Caki2 (cell line): ENCODE results near the gene TSPAN2. TPM values are rescaled to one million over a fixed set of nuclear protein-coding genes. Genes with fewer than 3 reads are reported as not detected.
A peak's percentile ranks its signal among the peaks of the same experiment; 100 is the strongest.

Experiments
- DNase-seq: peaks from one replicate; pipeline ENCODE4 v3.0.0-alpha.2; 2015; ENCODE audit warnings: low read depth
- in situ Hi-C: cut with HindIII; loops from 2 replicates; pipeline ENCODE4 v1.10.0; 2016; ENCODE audit warnings: low sequenced_read_pairs, low pct_unique_long_range_greater_than_20kb, mixed read lengths
- total RNA-seq: library from RNA; depleted of rRNA; stranded (reverse); fragments of >200 nt; shearing (Covaris generic); gene quantifications from 2 replicates; pipeline ENCODE4 v1.2.3, GENCODE V29; 2014; ENCODE audit warnings: low replicate concordance; rRNA removed

Gene TSPAN2
- 6.0 and 11.5 TPM in 2 replicates for total RNA-seq

DNA sequence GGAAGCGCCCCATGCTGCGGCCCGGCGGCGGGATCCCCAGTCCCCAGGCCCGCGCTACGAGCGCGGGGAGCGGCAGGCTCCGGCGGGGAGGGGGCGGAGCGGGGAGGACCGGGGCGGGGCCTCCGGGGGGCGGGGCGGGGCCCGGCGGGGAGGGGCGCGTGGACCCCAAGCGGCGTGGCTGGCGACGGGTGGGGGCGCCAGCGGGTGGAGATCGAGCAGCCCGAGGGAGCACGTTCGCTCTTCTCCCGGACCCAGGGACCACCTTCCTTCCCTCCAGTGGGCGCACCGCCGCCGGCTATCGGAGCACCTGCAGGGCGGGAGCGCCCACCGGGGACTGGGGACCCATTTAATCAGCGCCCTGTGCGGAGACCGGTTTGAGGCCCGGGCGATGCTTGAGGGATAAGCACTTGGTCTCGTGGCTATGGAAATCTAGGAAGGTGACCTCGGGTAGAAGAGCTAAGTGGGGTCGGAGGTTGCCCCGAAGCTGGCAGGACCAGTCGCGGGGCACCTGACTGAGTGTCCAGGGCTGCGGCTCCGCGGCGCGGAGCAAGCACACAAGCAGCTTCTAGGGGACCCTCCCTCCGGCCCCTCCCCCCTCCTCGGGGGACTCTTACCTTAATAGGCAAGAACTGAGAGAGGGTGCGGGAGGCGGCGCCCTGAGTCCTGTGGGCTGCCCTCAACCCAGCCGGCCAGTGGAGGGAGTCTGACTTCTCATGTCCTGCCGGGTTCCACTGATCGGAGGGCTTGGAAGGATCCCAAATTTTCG is at the start of gene TSPAN2:
TSPAN2 (minus strand) TSS at position 84 of the 766 bp plus-strand sequence; CDS start at position 13, 71 bp downstream.
- in situ Hi-C loops: no loop called here
- DNase-seq: peak; percentile 38

DNA sequence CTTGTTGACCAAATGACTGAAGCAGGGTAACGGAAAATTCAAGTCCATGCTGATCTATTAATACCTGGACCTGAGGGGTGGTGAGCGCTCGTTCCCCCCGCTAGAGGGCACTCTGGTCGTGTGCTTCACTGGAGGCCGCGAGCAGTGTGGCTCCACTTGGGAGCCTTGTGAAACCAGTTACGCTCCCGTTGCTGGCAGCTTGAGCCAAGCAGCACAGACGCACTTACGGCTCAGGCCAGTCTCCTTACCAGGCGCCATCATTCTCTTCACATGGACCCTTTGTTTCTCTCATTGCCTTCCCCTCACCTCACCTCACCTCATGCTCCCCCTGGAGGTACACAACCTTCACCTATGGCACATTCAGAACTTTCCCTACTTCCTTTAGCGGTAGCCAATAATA is 49.7 kb upstream of the TSPAN2 start:
- in situ Hi-C loops: no loop called here
- DNase-seq: peak; percentile 59

DNA sequence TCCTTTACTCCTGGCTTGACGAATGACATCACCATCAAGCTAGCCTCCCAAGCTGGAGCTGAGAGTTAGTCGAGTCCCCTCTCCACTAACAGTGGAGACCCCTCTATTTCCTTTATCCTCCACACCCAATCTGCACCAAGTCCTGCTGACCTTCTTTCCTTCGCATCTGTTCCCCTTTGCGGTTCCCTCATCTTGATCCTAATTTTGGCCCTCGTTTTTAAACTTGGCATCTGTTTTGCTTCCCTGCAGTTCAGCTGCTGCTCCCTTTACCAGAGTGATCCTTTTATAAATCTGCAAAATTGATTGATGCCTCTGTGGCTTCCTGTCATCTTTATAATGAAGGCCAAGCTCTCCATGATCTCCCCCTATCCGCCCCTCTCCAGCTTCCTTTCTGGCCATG is 49.0 kb upstream of the TSPAN2 start:
- no peak for DNase-seq
- in situ Hi-C loops: no loop called here

DNA sequence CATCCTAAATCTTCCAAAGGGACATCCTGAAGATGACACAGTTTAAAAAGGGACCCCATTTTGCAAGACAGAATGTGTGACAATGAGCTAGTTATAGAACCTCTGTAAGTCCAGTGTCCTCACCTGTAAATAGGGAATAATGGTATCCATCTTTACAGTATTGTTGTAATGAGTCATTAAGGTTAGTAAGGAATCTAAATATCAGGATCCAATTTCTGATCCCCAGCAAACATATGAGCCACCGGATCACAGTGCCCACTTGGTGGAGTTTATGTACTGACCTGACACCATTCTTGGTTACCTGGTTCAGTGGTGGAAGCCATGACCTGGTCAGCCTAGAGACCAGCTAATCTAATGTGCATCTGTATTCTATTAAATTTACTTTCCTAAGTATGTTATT is 47.9 kb upstream of the TSPAN2 start:
- no peak for DNase-seq
- in situ Hi-C loops: no loop called here

DNA sequence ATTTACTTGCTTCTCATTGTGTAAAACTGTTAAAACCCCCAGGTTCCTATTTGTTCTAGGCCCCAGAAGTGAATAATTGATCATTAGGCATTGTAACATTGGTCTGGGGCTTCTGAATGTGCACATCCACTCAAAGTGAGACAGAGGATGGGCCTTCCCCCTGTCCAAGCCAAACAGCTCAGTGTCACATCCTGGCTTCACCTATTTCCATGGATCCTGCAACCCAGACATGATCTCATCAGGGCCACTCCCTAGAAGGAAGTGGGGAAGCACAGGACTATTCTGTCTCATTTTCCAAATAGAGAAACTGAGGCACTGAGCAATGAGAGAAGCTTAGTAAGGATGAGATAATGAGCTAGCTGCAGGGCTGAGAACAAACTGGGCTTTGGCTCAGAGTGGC is 47.4 kb upstream of the TSPAN2 start:
- no peak for DNase-seq
- in situ Hi-C loops: no loop called here

DNA sequence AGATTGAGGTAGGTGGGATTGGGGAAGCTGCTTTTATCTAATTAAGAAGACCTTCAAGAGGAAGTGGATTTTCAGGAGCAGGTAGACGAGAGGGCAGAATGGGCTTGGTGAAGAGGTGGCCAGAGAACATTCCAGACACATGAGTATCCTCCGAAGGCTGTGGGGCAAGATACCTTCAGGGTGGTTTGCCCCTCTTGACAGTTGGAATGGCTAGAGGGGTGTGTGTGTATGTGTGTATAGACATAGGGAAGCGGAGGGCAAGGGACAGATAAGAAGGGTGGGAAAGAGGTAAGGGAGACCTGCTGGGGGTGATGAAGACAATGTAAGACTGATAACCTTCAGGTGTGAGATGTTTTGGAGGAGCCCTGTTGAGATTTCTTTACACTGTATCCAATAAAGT is 46.8 kb upstream of the TSPAN2 start:
- in situ Hi-C loops: no loop called here
- DNase-seq: no peak

DNA sequence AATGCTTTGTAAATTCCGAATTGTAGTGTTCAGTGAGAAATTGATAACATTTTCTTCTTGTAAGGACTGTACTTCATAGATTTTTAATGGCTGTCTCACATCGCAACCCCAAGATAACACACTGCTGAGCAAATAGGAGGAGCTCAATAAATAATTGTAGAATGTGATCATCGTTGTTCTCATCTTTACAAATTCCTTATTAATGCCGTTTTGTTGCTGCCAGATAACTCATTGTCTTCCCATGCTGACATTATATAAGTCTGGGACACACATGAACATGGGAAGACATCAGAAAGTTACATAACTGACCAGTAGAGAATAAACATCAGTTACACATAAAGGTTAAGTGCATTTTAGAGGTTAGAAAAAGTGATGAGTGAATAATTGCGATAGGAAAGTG is 46.4 kb upstream of the TSPAN2 start:
- in situ Hi-C loops: no loop called here
- no peak for DNase-seq

DNA sequence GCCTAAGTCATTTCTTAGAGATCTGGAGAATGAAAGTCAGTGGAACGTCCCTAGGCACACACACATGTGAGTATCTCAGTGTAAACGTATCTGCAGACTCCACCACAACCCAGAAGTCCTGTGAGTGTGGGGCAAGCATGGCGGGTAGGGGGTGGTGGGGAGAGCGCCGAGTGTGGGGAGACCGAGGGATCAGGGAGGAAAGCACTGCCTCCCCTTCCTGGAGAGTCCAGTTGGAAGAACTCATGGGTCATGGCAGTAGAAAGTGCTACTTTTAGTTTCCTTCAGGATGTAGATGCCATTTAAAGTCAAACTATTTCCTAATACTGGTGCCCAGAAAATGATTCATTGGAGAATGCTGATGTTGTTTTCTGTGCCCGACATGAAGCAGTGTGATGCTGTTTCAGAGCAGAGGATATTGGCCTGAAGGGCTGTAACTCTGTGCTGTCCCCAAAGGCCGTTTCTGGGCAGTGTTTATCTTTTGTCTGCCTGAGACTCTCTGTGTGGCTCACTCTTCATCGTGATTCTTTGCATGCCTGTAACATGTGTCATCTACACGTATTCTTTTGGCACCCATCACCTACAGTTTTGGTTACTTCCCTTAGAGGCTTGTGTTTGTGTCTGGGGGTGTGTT is 45.7 kb upstream of the TSPAN2 start:
- in situ Hi-C loops: no loop called here

DNA sequence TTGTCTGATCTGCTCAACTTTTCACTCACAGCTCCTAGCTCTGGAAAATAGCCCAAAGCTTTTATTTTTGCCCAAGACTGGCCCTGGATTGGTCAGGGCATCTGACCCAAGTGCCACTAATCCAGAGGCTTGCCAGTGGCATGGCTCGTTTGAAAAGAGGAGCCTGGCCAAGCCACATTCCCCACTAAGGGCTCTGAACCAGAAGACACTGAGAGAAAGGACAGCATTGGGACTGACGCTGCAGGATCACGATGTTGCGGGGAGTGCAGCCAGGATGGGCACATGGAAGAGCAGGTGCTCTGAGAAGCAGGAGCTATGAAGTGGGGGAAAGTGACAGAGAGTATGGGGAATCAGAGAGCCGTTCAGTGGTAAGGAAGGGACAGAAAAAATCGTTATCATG is 44.9 kb upstream of the TSPAN2 start:
- in situ Hi-C loops: no loop called here
- DNase-seq: no peak

More for the DNA sequence above, 45.7 kb upstream of the TSPAN2 start:
- peak; percentile 40 for DNase-seq

DNA sequence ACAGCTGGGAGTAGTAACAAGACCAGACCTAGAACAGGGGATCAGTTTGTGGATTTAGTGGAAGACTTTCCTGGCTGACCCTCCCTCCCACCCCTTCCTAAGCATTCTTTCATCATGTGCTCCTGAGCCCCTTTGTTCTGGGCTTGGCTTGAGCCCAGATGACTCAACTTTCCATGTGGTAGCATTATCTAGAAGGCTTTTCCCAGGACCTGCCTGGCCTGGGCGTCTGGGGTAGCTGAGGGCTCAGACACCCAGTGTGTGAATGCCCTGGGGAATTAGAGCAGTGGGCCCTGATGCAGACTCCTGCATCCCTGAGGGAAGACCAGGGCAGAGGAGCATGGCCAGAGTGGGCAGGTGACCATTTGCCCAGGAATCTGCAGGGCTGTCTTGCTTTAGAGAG is 44.1 kb upstream of the TSPAN2 start:
- no peak for DNase-seq
- in situ Hi-C loops: no loop called here

DNA sequence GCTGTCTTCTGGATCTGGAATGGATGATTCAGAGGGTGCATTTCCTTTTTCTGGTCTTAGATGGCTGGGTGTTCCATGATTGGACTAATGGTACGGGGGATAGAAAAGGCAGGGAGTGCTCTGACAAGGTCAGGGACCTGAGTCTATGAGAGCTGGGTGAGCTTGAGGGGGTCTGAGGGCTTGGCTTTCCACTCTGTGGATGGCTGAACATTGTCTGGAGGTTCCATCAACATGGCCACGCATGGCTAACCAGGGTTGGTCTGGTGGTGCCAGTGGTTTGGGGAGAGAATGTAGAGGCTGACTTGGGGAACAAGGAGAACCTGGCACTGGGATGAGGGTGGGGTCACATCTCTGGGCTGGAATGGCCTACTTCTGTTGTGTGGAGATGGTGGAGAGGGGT is 41.5 kb upstream of the TSPAN2 start:
- no peak for DNase-seq
- in situ Hi-C loops: no loop called here

DNA sequence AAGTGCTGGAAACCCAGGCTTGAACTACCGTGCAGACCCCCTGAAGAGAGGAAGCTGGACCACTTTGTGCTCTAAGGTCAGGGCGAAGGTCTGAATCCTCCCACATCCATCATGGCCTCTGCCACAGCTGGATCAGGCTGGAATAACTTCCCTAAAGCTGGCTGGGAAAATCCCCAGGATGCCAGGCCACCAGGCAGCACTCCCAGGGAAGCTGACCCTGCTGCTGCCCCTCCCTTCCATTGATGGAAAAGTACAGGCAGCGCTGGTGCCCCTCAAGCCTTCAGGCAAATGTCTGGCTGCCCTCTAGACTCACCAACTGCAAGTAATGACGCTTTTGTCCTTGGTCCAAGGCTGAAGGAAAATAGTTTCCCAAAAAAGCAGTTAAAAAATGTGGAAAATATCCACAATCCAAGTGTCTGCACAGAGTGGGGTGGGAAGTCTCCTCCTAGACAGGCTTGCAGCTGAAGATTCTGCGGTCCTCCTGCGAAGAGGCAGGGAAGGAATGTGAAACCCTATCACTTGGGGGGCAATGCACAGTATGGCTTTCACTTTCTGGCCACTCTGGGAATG is 39.9 kb upstream of the TSPAN2 start:
- in situ Hi-C loops: no loop called here

DNA sequence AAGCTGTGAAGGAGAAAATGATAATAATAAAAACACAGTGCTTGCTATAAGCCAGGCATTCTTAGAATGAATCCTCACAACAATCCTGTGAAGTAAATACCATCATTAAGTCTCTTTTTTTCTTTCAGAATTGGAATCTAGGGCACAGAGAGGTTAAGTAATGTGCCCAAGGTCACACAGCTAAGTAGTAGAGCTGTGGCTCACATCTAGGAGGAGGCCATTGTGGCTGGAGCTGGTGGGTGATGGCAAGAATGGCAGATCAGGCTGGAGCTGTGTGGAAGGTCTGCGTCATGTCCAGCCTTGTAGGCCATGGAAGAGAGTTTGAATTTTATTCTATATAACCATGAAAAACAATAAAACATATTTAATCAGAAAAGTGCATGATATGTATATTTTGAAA is 38.2 kb upstream of the TSPAN2 start:
- DNase-seq: no peak
- in situ Hi-C loops: no loop called here

More for the DNA sequence above, 39.9 kb upstream of the TSPAN2 start:
- no peak for DNase-seq

DNA sequence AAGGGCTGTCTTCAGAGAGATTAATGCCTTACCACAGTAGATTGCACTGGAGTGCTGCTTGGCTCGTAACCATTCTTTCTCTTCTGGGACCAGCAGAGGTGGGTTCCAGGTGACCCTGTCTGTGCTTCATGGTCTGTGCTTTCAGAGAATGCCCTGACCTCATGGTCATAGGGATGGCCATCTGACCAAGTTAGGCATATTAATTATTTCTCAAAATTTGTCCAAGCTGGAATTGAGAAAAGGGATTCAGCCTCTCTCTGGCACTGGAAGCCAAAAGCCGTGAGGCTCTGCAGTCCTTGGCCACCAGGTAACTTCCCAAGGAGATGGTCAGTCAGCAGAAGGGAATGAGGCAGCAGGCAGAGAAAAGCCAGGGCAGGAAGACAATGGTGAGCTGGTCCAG is 37.2 kb upstream of the TSPAN2 start:
- in situ Hi-C loops: no loop called here
- DNase-seq: no peak

DNA sequence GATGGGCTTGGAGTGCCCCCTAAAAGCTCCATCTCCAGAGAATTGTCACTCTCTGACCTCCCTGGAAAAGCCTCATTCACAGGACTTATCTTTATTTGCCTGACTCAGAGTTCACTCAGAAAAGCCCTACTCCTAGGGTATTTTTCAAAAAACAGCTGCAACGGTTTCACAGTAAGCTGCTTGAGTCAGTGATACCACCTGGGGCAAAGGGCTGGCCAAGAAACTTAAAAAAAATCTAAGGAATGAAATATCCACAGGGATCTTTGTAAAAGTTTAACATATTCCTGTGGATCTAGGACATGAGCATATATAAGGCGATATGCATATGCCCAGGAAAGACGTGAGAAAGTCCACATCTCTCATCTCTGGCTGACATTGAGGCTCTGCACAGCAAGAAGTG is 33.8 kb upstream of the TSPAN2 start:
- DNase-seq: no peak
- in situ Hi-C loops: no loop called here

DNA sequence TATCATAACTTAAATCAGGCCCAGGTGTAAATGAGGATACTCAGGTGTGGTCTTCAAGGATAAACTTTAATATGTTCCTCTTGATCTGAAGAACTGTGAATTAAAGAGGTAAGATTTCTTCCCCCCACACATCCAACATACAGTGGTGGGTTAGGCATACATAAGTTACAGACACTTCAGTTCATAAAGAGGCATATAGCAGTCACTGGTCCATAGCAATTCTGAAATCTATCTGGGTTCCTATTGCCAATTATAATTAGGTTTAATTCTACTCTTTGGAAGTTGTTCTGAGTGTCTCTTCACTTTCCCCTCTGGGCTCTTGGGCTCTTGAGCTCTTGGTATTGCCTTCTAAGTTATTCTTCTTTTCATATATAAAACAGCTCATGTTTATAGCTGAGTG is 32.5 kb upstream of the TSPAN2 start:
- in situ Hi-C loops: no loop called here
- DNase-seq: no peak

DNA sequence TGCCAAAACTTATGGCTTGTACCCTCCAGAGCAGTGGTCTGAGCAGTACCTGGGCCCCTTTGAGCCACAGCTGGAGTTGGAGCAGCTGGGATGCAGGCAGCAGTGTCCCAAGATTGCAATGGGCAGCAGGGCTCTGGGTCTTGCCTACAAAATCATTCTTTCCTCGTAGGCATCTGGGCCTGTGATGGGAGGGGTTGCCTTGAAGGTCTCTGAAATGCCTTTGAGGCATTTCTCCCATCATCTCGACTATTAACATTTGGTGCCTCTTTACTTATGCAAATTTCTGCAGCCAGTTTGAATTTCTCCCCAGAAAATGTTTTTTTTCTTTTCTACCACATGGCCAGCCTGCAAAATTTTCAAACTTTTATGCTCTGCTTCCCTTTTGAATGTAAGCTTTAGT is 31.0 kb upstream of the TSPAN2 start:
- DNase-seq: no peak
- in situ Hi-C loops: no loop called here

DNA sequence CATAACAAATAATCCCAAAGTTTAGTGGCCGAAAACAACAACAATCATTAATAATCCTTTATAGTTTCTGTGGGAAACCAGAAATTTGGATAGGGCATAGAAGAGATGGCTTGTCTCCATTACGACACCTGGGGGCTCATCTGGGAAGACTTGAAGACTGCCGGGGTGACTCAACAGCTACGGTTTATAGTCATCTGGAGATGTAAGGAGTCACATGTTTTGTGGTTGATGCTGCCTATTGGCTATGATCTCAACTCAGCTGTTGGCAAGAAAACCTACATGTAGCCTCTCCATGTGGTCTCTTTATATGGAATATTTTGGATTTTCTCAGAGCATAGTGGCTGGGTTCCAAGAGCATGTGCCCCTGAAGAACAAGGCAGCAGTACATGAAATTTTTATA is 29.3 kb upstream of the TSPAN2 start:
- no peak for DNase-seq
- in situ Hi-C loops: no loop called here

DNA sequence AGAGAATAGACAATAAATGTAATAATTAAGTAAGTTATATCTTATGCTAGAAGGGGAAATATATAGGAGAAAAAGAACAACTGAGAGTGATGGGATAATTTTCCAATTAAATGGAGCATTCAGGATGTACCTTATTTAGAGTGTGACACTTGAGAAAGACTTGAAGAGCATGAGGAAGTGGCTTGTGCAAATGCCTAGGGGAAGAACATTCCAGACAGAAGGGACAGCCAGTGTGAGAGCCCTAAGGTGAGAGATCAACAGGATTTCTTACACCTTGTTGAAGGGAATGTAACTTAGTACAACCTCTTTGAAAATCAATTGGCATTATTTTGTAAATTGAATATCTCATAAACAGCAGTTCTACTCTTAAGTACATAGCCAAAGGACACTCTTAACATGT is 28.8 kb upstream of the TSPAN2 start:
- in situ Hi-C loops: no loop called here
- DNase-seq: no peak

DNA sequence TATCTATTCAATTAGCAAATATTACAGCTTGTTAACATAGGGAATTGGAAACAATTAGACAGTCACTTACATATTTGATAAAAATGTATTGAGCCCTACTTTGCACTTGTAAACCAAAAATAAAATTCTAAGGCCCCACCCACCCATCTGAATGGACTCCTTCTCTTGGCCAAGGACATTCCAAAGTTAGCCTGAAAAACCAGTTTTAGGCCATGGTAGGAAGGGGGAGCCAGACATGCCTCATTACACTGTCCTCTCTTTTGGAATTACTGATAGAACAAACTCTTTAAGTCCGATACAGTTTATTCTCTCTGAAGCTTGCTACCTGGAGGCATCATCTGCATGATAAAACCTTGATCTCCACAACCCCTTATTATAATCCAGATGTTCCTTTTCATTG is 28.0 kb upstream of the TSPAN2 start:
- DNase-seq: no peak
- in situ Hi-C loops: no loop called here
